ENCODE results near the gene MTMR1. TPM values are rescaled to one million over a fixed set of nuclear protein-coding genes. Genes with fewer than 3 reads are reported as not detected.

Gene MTMR1
- total RNA-seq, 1 experiment from 2014 or later, result 41.3 TPM

DNA sequence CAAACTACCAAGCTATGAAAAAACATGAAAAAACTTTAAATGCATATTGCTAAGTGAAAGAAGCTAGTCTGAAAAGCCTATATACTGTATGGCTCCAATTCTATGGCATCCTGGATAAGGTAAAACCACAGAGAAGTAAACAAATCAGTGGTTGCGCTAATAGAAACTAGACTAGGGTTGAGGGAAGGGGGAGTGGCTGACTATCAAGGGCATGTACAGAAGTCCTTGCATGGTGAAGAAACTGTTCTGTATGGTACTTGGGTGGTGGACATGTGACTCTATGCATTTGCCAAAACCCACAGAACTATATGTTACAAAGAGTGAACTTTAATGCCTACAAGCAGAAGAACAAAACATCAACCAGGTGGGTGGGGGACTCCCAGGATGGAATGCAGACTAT is 96.8 kb downstream of the MTMR1 start:
- ChIA-PET CTCF (no interaction called here), POLR2A (ENCODE audit: unreplicated experiment) (no interaction called here)
- H3K9me3 ChIP-seq (ENCODE audit: insufficient read depth, low read depth), result no peaks in the 10 kb centered on the region

GRCh38 chrX:150792949-150793527 is 99.8 kb downstream of the MTMR1 start:
- Histone ChIP-seq H3K36me3 (ENCODE audit: low read depth) (peaks cover 4% of the 10 kb centered on the region; the same call in 1 of the 2 replicates), H3K79me2 (ENCODE audit: low read depth) (no peaks in the 10 kb centered on the region), H4K20me1 (ENCODE audit: insufficient read depth) (no peaks in the 10 kb centered on the region; the same call in none of the 2 replicates), H3K4me3 (no peak overlapping the region), H3K4me1 (replicated peaks; ENCODE audit: insufficient read depth) (no peaks in the 10 kb centered on the region), H2AFZ (no peak overlapping the region), H3K4me2 (no peak overlapping the region), H3F3A (ENCODE audit: insufficient read depth, low read depth) (no peaks in the 10 kb centered on the region), H3K9me3 (ENCODE audit: insufficient read depth, low read depth) (no peaks in the 10 kb centered on the region), H3K27me3 (ENCODE audit: insufficient read depth, low read depth) (no peaks in the 10 kb centered on the region), H3K9me2 (ENCODE audit: insufficient read depth) (no peaks in the 10 kb centered on the region), H3K27ac (no peak overlapping the region)
- intact Hi-C loops (cut with micrococcal nuclease; ENCODE audit: unreplicated experiment), result no loop called here
- TF ChIP-seq, protein P1, sequence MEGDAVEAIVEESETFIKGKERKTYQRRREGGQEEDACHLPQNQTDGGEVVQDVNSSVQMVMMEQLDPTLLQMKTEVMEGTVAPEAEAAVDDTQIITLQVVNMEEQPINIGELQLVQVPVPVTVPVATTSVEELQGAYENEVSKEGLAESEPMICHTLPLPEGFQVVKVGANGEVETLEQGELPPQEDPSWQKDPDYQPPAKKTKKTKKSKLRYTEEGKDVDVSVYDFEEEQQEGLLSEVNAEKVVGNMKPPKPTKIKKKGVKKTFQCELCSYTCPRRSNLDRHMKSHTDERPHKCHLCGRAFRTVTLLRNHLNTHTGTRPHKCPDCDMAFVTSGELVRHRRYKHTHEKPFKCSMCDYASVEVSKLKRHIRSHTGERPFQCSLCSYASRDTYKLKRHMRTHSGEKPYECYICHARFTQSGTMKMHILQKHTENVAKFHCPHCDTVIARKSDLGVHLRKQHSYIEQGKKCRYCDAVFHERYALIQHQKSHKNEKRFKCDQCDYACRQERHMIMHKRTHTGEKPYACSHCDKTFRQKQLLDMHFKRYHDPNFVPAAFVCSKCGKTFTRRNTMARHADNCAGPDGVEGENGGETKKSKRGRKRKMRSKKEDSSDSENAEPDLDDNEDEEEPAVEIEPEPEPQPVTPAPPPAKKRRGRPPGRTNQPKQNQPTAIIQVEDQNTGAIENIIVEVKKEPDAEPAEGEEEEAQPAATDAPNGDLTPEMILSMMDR (conservative IDR thresholded peaks at IDR 0.05), result no peak
- TF ChIP-seq EZH2 (IDR thresholded peaks at IDR 0.05; ENCODE audit: low read depth), result no peak
- CTCF ChIA-PET, result no interaction called here
- no TSS peak for BruUV-seq (replicated peaks)
- no peak for DNase-seq
- POLR2A ChIA-PET (ENCODE audit: unreplicated experiment), result no interaction called here

More for the DNA sequence above, 96.8 kb downstream of the MTMR1 start:
- H3K27ac ChIP-seq, result no peak overlapping the region
- no peaks in the 10 kb centered on the region for H3K36me3 ChIP-seq (ENCODE audit: low read depth)
- DNase-seq, result no peak
- no peaks in the 10 kb centered on the region for H3F3A ChIP-seq (ENCODE audit: insufficient read depth, low read depth)
- no peaks in the 10 kb centered on the region for H3K79me2 ChIP-seq (ENCODE audit: low read depth)
- no peaks in the 10 kb centered on the region for H3K27me3 ChIP-seq (ENCODE audit: insufficient read depth, low read depth)
- no peak for TF ChIP-seq EZH2 (IDR thresholded peaks at IDR 0.05; ENCODE audit: low read depth)
- TF ChIP-seq, protein P1 (conservative IDR thresholded peaks at IDR 0.05), result no peak
- H3K4me2 ChIP-seq, result no peak overlapping the region
- H3K9me2 ChIP-seq (ENCODE audit: insufficient read depth), result no peaks in the 10 kb centered on the region
- no peaks in the 10 kb centered on the region for H4K20me1 ChIP-seq (ENCODE audit: insufficient read depth)
- H2AFZ ChIP-seq, result no peak overlapping the region
- BruUV-seq (replicated peaks), result no TSS peak
- intact Hi-C loops (cut with micrococcal nuclease; ENCODE audit: unreplicated experiment), result no loop called here
- no peaks in the 10 kb centered on the region for H3K4me1 ChIP-seq (replicated peaks; ENCODE audit: insufficient read depth)
- no peak overlapping the region for H3K4me3 ChIP-seq

- no peaks in the 10 kb centered on the region for H3K36me3 ChIP-seq (ENCODE audit: low read depth)
- H3K79me2 ChIP-seq (ENCODE audit: low read depth), result no peaks in the 10 kb centered on the region
- H3F3A ChIP-seq (ENCODE audit: insufficient read depth, low read depth), result no peaks in the 10 kb centered on the region
- TF ChIP-seq, protein P1 (conservative IDR thresholded peaks at IDR 0.05), result no peak
- no peak for TF ChIP-seq EZH2 (IDR thresholded peaks at IDR 0.05; ENCODE audit: low read depth)
- intact Hi-C loops (cut with micrococcal nuclease; ENCODE audit: unreplicated experiment), result no loop called here
- H3K4me1 ChIP-seq (replicated peaks; ENCODE audit: insufficient read depth), result no peaks in the 10 kb centered on the region
- H3K4me3 ChIP-seq, result no peak overlapping the region
- no peaks in the 10 kb centered on the region for H3K27me3 ChIP-seq (ENCODE audit: insufficient read depth, low read depth)
- H3K9me2 ChIP-seq (ENCODE audit: insufficient read depth), result no peaks in the 10 kb centered on the region
- H2AFZ ChIP-seq, result no peak overlapping the region
- H4K20me1 ChIP-seq (ENCODE audit: insufficient read depth), result no peaks in the 10 kb centered on the region
- no TSS peak for BruUV-seq (replicated peaks)
- ChIA-PET POLR2A (ENCODE audit: unreplicated experiment) (no interaction called here), CTCF (no interaction called here)
- H3K4me2 ChIP-seq, result no peak overlapping the region
- no peak for DNase-seq
- no peaks in the 10 kb centered on the region for H3K9me3 ChIP-seq (ENCODE audit: insufficient read depth, low read depth)
- no peak overlapping the region for H3K27ac ChIP-seq
Measured at GRCh38 chrX:150805736-150806135, 112.5 kb downstream of the MTMR1 start.

Measured in PC-9 (cell line).